SIG-M5 treated with dmso at 0.1 percent for 504 hours (cell line): ENCODE results near the gene CDYL.

Source experiments
- DNase-seq: peaks from one replicate; lab custom pipeline; 2025; ENCODE audit not compliant: unreplicated experiment; lab: John Stamatoyannopoulos, UW

Gene CDYL

DNA sequence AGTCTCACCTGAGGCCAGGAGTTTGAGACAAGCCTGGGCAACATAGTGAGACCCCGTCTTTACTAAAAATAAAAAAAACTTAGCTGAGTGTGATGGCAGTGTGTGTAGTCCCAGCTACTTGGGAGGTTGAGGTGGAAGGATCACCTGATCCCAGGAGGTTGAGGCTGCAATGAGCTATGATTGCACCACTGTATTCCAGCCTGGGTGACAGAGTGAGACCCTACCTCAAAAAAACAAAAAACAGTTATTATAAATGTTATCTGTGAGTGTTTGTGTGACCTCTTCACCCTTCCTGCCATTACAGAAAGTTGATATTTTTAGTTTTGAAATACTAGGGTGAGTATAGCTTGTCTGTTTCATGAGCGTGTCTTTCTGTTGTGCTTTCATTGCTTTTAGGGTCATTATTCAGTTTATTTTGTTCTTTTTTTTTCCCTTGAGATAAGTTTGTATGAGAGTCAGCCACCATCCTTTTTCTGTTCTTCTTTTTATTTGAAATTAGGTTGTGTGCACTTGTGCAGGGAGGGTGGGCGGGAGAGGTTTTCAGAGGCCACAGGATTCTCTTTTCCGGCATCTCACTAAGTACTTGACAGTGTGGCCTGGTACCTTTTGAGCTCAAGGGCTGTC lies 26.2 kb downstream of the CDYL start:
- no peak for DNase-seq

GRCh38 chr6:4803343-4803744 lies 27.1 kb downstream of the CDYL start:
- no peak for DNase-seq

DNA sequence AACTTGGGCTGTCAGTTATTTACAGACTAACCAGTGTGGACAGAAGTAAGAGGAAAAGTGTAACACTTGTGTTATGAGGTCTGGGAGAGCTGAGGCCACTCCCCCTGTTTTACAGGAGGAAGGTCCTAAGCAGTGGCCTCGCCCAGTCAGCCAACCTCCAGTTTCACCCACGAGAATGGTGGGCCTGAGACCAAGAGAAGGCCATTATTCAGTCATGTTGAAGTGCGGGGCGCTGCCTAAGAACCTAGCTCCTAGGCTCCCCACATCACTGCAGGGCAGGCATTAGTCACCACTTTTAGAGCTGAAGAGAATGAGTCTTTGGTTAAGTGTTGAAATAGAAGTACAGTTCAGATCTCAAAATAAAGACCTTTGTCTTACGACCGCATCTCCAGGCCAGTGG lies 27.9 kb downstream of the CDYL start:
- DNase-seq, result no peak

- DNase-seq, result no peak
These were observed 29.5 kb downstream of the CDYL start for GRCh38 chr6:4805553-4806336.

GRCh38 chr6:4806337-4806725 lies 30.1 kb downstream of the CDYL start:
- DNase-seq, result no peak

- DNase-seq, result no peak
These were observed 30.6 kb downstream of the CDYL start for GRCh38 chr6:4806791-4807190.

GRCh38 chr6:4808396-4808795 lies 32.2 kb downstream of the CDYL start:
- DNase-seq, result no peak

GRCh38 chr6:4809999-4810918 lies 34.1 kb downstream of the CDYL start:
- no peak for DNase-seq

GRCh38 chr6:4812068-4812467 lies 35.9 kb downstream of the CDYL start:
- no peak for DNase-seq

DNA sequence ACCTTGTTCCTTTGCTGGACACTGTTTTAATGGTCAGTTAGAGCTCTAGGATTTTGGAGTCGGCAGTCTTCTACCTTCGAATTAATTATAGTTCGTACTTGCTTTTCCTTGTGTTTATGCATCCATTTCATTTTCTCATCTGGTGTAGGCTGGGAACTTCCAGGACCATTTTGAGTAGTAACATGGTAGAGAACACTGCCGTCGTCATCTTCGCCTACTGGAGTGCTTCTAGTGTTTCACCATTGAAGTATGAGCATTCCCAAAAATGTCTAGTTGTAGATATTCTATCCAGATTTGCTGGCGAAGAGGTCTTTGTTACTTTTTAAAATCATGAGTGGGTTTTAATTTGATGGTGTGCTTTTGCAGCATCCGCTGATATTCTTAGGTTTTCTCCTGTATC lies 36.9 kb downstream of the CDYL start:
- DNase-seq, result no peak

DNA sequence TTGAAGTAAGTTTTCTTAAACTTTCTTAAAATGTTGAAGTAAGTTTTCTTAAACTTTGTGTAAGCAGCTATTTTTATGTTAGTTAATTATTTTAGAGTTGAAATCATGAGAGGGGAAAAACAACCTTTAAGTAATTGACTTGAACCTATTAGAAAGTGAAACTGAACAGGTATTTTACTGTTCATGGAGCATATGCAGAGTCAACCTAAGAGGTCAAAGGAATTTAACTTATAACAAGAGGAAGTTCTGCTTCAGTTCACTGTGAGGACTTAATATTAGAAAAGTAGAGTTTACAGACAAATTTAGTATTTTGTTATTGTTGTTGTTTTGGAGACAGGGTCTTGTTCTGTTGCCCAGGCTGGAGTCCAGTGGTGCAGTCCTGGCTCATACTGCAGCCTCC lies 38.0 kb downstream of the CDYL start:
- DNase-seq, result no peak

DNA sequence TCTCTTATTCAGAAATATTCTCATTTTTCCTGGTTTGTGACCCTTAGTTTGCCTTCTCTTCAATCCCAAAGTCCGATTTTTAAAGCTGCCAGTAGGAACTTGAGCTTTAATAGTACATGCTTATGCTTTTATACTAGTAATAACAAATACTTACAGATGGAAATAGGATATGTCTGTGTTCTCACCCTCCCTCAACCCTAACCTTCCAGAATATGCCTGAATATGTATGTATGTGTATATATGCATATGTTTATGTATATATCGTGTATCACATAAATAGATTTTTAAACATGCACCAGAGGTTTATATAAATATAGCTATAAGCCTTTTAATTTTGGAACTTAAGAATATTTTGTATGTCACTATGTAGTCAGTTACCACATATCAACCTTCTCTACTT lies 38.8 kb downstream of the CDYL start:
- DNase-seq, result no peak

DNA sequence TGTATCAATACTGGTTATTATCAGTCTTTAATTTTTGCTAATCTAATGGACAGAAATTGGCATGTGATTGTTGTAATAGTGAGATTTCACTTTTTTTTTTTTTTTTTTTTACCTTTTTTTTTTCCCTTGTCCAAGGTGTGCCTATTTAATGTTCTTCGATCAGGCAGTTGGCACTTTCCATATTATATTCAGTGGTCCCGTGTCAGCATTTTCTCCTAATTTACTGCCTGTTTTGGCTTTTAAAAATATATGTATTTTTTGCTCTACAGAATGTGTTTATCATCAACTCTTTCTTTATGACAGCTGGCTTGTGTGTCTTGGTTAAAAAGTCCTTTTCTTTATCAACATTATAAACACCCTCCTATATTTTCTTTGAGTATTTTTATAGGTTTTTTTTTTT lies 39.4 kb downstream of the CDYL start:
- no peak for DNase-seq

- no peak for DNase-seq
These were observed 40.7 kb downstream of the CDYL start for GRCh38 chr6:4816904-4817303.

DNA sequence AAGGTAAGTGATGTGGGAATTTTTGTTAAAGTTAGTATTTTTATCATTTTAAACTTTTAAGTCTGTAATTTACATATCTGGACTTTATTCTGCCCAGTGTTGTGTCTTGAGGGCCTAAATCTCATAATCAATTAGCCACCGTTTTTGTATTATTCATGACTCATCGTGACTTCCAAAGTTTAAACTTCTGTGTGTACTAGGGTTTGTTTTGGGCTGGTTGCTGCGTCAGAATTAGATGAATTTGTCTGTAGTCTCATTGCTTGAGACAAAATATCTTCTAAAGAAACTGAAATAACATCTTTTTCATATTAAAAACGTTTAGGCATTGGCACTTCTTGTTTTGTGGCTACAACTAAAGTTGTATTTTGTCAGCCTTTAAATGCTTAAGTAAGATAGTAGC lies 41.3 kb downstream of the CDYL start:
- DNase-seq, result no peak

DNA sequence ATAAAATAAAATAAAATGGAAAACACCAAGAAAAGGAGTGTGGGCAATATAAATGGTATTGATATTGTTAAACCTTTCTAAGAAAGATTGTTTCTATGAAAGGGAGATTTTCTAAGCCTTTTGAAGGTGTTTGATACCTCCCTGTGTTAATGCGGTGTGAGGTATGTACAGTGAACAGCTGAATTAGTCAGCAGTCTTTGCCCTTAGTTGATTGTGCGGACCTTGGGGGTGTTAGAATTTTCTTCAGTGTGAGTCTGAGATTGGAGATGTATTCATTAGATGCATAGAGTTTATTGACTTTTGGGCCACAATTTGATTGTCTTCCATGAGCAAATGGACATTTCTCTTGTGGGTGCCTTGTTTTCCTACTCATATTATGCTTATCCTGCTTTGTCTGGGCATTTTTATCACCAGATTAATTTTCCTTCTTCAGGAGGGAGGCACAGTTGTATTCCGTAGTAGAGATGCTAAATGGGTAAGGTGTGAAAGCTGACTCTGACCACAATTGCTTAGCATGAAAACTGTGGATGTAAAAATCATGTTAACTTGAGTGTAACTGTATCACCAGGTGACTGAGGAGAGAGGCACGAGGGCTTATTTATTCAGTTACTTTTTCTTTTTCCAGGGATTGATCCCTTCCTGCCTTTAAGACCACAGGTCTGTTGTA lies 42.2 kb downstream of the CDYL start:
- DNase-seq, result no peak

DNA sequence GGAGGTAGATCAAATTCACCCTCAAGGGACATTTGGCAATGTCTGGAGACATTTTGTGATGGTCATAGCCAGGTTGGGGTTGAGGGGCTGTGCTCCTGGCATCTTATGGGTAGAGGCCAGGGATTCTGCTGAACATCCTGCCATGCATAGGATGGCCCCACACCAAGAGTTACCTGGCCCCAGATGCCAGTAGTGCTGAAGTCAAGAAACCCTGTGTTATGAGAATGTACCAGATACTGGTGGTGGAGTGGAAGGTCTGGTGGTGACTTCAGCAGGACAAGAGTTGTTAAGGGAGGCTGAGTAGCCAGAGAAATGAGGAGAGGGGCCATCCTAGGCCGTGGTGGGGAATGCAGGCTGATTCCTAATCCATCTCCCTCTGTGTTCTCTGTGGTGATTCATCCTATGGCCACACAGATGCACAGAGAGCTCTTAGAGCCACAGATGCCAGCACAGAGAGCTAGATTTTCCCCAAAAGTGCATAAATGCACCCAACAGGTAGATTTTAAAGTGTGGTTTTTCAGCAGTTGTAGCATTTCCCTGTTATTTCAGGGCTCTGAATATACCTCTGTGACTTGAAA lies 43.6 kb downstream of the CDYL start:
- DNase-seq, result no peak

DNA sequence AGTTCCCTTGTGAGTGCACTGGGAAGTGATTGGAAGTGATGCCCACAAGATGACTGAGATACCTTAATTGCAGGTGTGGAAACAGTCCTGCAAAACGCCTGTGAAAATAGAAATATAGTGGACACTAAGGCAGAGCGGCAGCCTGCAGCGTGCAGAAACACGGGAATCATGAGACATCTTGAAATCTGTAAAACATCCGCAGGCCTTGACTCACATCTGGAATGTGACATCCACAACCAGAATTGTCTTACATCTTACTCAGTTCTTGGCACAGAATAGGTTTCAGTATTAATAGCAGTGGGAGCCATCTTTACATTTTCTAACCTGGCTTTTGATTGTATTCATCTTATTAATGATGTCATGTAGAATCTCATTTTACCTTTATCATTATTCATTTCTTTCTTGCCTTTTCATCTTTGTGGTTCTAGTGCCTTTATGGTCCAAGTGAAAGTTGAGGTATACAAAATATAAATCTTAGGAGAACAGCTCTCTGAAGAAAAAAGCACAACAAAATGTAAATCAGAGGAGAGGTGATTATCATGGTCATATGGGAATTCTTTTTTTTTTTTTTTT lies 44.6 kb downstream of the CDYL start:
- DNase-seq, result no peak

DNA sequence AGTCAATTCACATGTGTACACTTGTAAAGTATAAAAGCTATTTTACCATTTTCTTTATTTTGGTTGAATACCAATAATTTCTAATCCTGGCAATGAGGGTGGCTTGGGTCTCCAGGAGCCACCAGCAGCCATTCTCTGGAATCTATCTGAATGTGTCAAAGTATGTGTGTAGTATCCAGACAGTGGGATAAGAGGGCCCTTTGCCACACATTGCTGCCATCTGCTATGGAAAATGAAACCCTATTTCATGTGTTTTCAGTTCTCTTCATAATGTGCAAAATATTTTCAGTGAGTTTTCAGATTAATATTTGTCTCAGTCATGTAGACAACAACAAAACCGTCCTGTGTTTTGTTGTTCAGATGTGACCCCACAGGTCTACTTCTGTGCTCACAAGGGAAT lies 46.3 kb downstream of the CDYL start:
- no peak for DNase-seq

GRCh38 chr6:4828187-4828698 lies 52.0 kb downstream of the CDYL start:
- DNase-seq, result no peak
